Muscle of back (tissue), 13 donors: ENCODE data around the gene GALNT4. TPM values are rescaled to one million over a fixed set of nuclear protein-coding genes. Genes with fewer than 3 reads are reported as not detected.
A peak's percentile ranks its signal among the peaks of the same experiment; 100 is the strongest.

Experiments
- DNase-seq, 3 donors: peaks; one replicate each; pipeline versions ENCODE4 v3.0.0 to v3.0.0-alpha.2; 2013
- long read RNA-seq, 9 donors: transcript quantifications; one replicate each; lab custom pipeline, GENCODE V29; 2026
- polyA plus RNA-seq, 10 donors: library from polyadenylated mRNA; unstranded; fragments of 120-200 nt; gene quantifications; one replicate each; pipeline ENCODE4 v1.2.1, GENCODE V29; 2013; ENCODE audit not compliant: insufficient read length in 10 of 10

The GALNT4 gene
- polyA plus RNA-seq = 1 to 10 TPM; 2.3 to 4.9 (median 4.1) TPM
- long read RNA-seq, donor 1, full-length matches to known transcripts = 6 of 6 reads
- long read RNA-seq, donor 1, partial matches to known transcripts = 0 of 6 reads
- long read RNA-seq, donor 1, other reads (novel, unspliced or antisense) = 0 of 6 reads
- long read RNA-seq, donor 2, full-length matches to known transcripts = 2 of 2 reads
- long read RNA-seq, donor 2, partial matches to known transcripts = 0 of 2 reads
- long read RNA-seq, donor 2, other reads (novel, unspliced or antisense) = 0 of 2 reads
- long read RNA-seq, donor 3, full-length matches to known transcripts = 1 of 1 reads
- long read RNA-seq, donor 3, partial matches to known transcripts = 0 of 1 reads
- long read RNA-seq, donor 3, other reads (novel, unspliced or antisense) = 0 of 1 reads
- long read RNA-seq, donor 4, full-length matches to known transcripts = 5 of 5 reads
- long read RNA-seq, donor 4, partial matches to known transcripts = 0 of 5 reads
- long read RNA-seq, donor 4, other reads (novel, unspliced or antisense) = 0 of 5 reads
- long read RNA-seq, donor 5, full-length matches to known transcripts = 3 of 3 reads
- long read RNA-seq, donor 5, partial matches to known transcripts = 0 of 3 reads
- long read RNA-seq, donor 5, other reads (novel, unspliced or antisense) = 0 of 3 reads
- long read RNA-seq, donor 6, full-length matches to known transcripts = 5 of 5 reads
- long read RNA-seq, donor 6, partial matches to known transcripts = 0 of 5 reads
- long read RNA-seq, donor 6, other reads (novel, unspliced or antisense) = 0 of 5 reads
- long read RNA-seq, donor 7, full-length matches to known transcripts = 6 of 6 reads
- long read RNA-seq, donor 7, partial matches to known transcripts = 0 of 6 reads
- long read RNA-seq, donor 7, other reads (novel, unspliced or antisense) = 0 of 6 reads
- long read RNA-seq, donor 8, full-length matches to known transcripts = 5 of 5 reads
- long read RNA-seq, donor 8, partial matches to known transcripts = 0 of 5 reads
- long read RNA-seq, donor 8, other reads (novel, unspliced or antisense) = 0 of 5 reads
- long read RNA-seq, donor 9 = 0 reads

- peak; percentile 85 to 96 (median 91) for DNase-seq
These were observed at the start of gene GALNT4 for GRCh38 chr12:89524541-89525304. TSS of gene GALNT4 (minus strand) at chr12:89524796. CDS start at chr12:89524549, 247 bp downstream.

- no peak for DNase-seq
These were observed 48.6 kb upstream of the GALNT4 start for GRCh38 chr12:89573051-89573810.

DNA sequence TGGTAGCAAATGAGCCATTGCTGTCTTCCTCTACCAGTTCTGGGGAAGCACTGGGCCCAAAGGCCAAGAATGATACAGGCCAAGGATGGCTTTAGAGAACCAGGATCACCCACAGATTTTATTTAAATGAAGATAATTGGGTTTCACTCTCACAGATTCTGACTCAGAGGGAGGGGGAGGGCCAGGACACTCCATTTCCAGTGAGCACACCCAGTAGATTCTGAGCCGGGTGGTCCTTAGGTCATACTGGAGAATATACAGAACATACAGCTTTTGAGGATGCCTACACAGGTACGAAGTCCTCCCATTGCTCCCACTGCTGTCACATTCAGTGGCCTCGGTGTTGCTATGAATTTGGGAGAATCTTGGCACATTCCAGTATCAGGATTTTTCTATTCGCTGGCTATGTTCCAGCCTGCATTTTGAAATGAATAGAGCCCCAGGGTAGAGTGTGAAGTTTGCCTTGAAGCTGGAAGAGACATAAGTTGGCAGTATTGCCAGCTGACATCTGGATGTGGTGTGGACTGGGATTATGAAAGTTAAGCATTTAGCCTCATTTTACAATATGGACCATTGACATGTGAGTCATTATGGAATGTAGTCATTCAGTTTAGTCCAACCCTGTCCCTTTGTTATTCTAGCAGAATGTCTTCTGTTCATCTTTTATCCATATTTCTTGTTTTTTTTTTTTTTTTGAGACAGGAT is 47.0 kb upstream of the GALNT4 start:
- peak in 1 of 3 donors; percentile 13 for DNase-seq

GRCh38 chr12:89568484-89568883 is 43.9 kb upstream of the GALNT4 start:
- DNase-seq = no peak

GRCh38 chr12:89567691-89568239 is 43.2 kb upstream of the GALNT4 start:
- no peak for DNase-seq

DNA sequence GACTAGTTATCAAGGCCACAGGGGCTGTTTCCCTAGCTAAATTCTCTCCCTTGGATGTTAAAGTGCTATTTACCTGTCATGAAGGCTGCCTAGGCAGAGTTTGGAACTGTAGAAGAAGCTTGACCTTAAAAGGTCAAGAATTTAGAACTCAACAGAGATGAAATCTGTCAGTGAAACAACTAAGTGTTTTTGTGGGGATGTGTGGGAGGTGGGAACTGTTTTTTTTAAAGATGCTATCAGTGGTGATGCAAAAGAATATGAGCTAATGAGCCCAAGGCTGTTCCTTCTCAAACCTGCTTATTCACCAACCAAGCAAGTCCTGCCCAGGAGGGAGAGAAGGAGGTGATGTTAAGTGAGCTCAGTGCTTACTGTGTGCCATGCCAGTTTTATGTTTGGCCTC is 42.0 kb upstream of the GALNT4 start:
- DNase-seq = no peak

- no peak for DNase-seq
These were observed 40.4 kb upstream of the GALNT4 start for GRCh38 chr12:89565002-89565401.

GRCh38 chr12:89559753-89560152 is 35.2 kb upstream of the GALNT4 start:
- no peak for DNase-seq

DNA sequence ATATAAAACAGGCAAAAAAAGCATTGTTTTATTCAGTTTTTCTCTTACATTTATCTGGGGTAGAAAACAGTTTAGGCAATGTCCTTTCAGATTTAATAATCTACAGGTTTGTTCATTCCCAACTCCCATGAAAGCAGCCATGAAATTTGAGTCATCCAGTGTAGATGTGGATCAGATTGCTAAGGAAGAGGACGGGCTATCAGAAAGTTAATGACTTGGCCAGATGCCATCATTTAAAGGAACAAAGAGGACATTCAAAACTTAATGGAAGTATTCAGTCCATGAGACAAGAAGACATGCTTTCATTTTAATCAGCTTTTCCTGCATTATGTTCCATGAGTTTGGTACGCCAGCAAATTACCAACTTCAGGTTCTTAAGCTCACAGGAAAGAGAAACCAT is 32.4 kb upstream of the GALNT4 start:
- peak in 1 of 3 donors; percentile 12 for DNase-seq

DNA sequence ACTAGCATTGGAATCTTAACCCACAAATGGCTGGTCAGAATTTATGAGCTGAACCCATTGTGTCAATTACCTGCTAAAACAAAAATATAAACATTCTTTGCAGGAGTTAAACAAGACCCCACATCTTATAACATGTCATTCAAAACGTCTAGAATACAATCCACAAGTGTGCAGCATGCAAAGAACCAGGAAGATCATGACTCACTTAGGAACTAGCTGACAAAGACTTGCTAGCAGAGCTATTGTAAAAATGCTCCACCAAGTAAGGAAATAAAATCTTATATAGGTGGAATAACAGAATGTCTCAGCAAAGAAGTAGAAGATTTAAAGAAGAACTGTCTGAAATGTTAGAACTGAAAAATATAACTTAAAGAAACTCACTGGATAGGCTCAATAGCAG is 27.8 kb upstream of the GALNT4 start:
- no peak for DNase-seq

GRCh38 chr12:89551747-89552146 is 27.2 kb upstream of the GALNT4 start:
- DNase-seq = no peak

DNA sequence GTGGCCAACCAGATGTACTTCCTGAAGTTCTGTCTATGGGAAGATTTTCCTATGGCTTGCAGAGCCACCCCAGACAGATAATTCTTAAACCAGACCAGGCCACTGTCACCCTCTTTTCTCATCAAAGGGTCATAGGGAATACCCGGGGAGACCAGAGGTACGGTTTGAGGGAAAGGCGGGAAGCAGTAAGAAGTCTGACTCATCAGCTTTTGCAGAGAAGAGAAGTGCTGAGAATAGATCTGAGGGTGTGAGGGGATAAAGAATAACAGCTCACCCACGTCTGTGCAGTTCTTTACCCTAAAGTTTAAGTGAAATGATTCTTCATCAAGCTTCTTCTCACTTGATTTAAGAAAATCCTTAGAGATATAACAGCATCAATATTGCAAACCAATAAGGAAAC is 22.5 kb upstream of the GALNT4 start:
- DNase-seq = no peak

DNA sequence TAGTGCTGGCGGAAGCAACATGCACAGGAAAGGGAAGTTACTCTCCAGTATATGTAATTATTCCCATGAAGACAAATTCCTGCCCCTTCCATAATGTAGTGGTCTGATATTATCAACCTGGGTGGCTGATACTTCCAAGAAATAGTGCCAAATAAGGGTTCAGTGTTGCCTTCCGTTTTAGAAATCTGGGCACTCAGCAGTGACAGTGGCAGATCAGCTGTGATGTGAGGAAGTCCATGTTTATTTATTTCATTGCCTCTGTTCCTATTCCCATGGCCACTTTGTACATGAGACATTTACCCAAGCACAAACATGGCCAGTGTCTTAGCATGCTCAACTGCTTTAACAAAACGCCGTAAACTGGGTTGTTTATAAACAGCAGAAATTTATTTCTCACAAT is 21.6 kb upstream of the GALNT4 start:
- no peak for DNase-seq

GRCh38 chr12:89544681-89545184 is 20.1 kb upstream of the GALNT4 start:
- peak; percentile 18 to 48 (median 28) for DNase-seq

DNA sequence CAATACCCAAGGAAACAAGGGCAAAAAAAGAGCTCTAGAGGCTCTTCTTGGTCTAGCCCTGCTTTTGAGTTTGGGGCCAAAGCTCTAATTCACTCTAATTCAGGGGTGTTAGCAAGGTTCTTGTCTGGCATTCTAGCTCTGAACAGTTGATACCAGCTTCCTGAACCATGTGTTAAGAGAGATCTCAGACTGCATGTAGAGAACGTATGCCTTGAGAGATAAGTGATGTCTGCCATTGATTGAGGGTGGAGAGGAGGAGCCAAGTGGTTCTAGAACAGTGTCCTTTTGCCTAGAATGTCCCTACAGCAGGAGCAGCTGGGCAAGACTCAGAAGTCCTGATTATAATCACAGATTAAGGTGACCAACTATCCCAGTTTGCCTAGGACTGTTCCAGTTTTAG is 19.4 kb upstream of the GALNT4 start:
- DNase-seq = no peak

- peak; percentile 69 to 86 (median 79) for DNase-seq
These were observed 18.5 kb upstream of the GALNT4 start for GRCh38 chr12:89542912-89543592.

DNA sequence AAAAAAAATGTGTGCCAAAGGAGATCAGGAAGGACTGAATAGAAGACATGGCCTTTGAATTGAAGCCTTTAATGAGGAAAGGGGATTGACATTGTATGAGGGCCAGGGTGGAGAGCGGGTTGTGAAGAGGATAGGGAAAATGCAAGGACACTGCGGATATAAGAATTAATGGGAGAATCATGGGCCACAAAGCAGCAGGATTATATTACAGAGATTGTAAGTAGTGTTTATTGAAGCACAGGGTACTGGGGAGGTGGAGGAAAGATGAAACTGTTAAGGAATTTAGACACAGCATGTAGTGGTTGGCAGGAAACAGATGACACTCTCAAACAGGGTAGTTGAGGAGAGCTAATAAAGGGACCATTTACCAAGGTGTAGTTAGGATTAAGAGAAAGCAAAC is 17.6 kb upstream of the GALNT4 start:
- no peak for DNase-seq

DNA sequence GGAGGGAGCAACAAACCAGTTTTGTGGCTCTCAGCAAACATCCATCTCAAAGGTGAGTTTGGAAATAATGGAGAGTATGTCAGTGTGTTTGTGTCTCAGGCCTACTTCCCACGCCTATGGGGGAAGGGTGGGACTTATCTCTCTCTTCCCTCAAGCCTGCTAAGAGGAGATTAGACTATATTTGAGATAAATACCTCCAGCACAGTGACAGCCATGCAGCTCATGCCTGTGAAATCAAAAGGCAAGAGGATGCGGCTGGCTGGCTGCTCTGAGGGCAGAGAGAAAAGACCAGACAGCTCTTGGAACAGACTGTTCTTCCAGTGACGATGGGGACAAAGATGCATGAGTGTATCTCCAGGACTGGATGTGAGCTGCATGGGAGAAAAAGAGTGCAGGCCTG is 16.0 kb upstream of the GALNT4 start:
- DNase-seq = no peak
